Measurements from ENCODE around the gene MDN1. TPM values are rescaled to one million over a fixed set of nuclear protein-coding genes. Genes with fewer than 3 reads are reported as not detected.

MDN1 gene
- total and polyA plus RNA-seq, 3 donors from 2014 or later = 39.1 to 89.0 (median 80.3) TPM

- intact Hi-C loops (cut with DNase I; ENCODE audit: low total_unique reads) = no loop called here
- Histone ChIP-seq H3K27me3 (no peaks in the 10 kb centered on the region), H3K9me3 (no peaks in the 10 kb centered on the region), H3K4me1 (no peaks in the 10 kb centered on the region), H3K36me3 (ENCODE audit: low read depth, missing control alignments) (no peaks in the 10 kb centered on the region), H3K4me3 (no peak overlapping the region), H3K27ac (no peak overlapping the region)
- TF ChIP-seq POLR2A (IDR thresholded peaks at IDR 0.05) (no peak), CTCF (IDR thresholded peaks at IDR 0.05) (no peak)
- WGBS, 2 donors = 63 to 82% methylated on average over 2 of the region's 2 CpGs
- DNase-seq = no peak
Measured at GRCh38 chr6:89842228-89842627, 22.6 kb upstream of the MDN1 start.

DNA sequence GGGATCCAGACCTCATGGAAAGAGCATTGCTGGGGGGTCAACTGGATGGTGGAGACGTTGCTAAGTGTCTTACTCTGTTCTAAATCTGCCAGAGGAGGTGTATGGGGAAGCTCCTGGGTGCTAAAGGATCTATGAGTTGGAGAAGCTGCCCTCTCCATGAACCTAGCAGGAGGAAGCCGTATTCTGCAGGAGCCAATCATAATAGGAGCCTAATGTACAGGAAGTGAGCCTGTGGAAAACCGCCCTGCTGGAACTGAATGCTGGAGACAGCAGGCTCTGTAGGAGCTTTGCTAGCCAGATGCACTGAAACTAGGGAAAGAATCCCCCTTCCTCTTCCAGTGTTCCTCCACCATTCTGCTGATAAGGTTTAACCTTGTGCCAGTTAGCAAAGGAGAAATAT lies 20.9 kb upstream of the MDN1 start:
- Histone ChIP-seq H3K9me3 (no peaks in the 10 kb centered on the region), H3K4me3 (no peak overlapping the region), H3K4me1 (no peaks in the 10 kb centered on the region), H3K36me3 (ENCODE audit: low read depth, missing control alignments) (no peaks in the 10 kb centered on the region), H3K27ac (no peak overlapping the region), H3K27me3 (no peaks in the 10 kb centered on the region)
- intact Hi-C loops (cut with DNase I; ENCODE audit: low total_unique reads) = no loop called here
- WGBS, 2 donors = 31 to 40% methylated on average over 3 of the region's 3 CpGs
- peak; percentile 27 for DNase-seq
- no peak for TF ChIP-seq POLR2A (IDR thresholded peaks at IDR 0.05)
- TF ChIP-seq CTCF (IDR thresholded peaks at IDR 0.05) = no peak

DNA sequence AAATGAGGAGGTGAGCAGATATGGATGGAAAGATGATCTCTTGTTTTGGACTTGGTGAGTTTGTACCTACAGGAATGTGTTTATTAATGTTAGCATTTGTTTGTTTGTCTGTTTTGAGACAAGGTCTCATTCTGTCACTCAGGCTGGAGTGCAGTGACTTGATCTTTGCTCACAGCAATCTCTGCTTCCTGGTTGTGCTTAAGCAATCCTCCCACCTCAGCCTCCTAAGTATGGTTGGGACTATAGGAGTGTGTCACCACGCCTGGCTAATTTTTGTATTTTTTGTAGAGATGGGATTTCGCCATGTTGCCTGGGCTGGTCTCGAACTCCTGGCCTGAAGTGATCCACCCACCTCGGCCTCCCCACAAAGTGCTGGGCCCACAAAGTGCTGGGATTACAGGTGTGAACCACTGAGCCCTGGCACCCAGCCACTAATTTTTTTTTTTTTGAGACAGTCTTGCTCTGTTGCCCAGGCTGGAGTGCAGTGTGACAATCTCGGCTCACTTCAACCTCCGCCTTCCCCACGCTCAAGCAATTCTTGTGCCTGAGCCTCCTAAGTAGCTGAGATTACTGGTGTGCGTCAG lies 17.1 kb upstream of the MDN1 start:
- Histone ChIP-seq H3K27me3 (no peaks in the 10 kb centered on the region), H3K36me3 (ENCODE audit: low read depth, missing control alignments) (no peaks in the 10 kb centered on the region), H3K9me3 (no peaks in the 10 kb centered on the region), H3K4me1 (no peaks in the 10 kb centered on the region), H3K4me3 (no peak overlapping the region), H3K27ac (no peak overlapping the region)
- TF ChIP-seq POLR2A (IDR thresholded peaks at IDR 0.05) (no peak), CTCF (IDR thresholded peaks at IDR 0.05) (no peak)
- DNase-seq = no peak
- WGBS, 2 donors = 96 to 97% methylated on average over 8 of the region's 8 CpGs
- intact Hi-C loops (cut with DNase I; ENCODE audit: low total_unique reads) = no loop called here

- no peak overlapping the region for H3K27ac ChIP-seq
- TF ChIP-seq CTCF (IDR thresholded peaks at IDR 0.05) = no peak
- no peak for TF ChIP-seq POLR2A (IDR thresholded peaks at IDR 0.05)
- H3K36me3 ChIP-seq (ENCODE audit: low read depth, missing control alignments) = no peaks in the 10 kb centered on the region
- H3K27me3 ChIP-seq = no peaks in the 10 kb centered on the region
- H3K4me1 ChIP-seq = peaks cover 8% of the 10 kb centered on the region
- H3K4me3 ChIP-seq = no peak overlapping the region
- no peak for DNase-seq
- 85 to 87% methylated on average over 12 of the region's 12 CpGs for whole genome bisulfite sequencing, 2 donors
- no peaks in the 10 kb centered on the region for H3K9me3 ChIP-seq
- intact Hi-C loops (cut with DNase I; ENCODE audit: low total_unique reads) = no loop called here
Measured at GRCh38 chr6:89834884-89835792, 15.5 kb upstream of the MDN1 start.
